Ishikawa (cell line): Measurements from ENCODE around the gene NUMB.

ENCODE experiments used
- CEBPB ChIP-seq: IDR thresholded peaks from 2 replicates; pipeline ENCODE4 v1.6.1; 2012
- CREB1 ChIP-seq: IDR thresholded peaks from 2 replicates; pipeline ENCODE4 v1.6.1; 2012; ENCODE audit warnings: low read depth
- EGR1 ChIP-seq: IDR thresholded peaks from 2 replicates; pipeline ENCODE4 v1.6.1; 2012
- NFIC ChIP-seq: IDR thresholded peaks from 2 replicates; pipeline ENCODE4 v1.6.1; 2012
- RAD21 ChIP-seq: IDR thresholded peaks from 2 replicates; pipeline ENCODE4 v1.6.1; 2012; ENCODE audit warnings: low read depth
- TAF1 ChIP-seq: IDR thresholded peaks from 2 replicates; pipeline ENCODE4 v1.6.1; 2012; ENCODE audit warnings: low read depth, mild to moderate bottlenecking
- TCF12 ChIP-seq: IDR thresholded peaks from 2 replicates; pipeline ENCODE4 v1.6.1; 2012; ENCODE audit warnings: low read depth
- USF1 ChIP-seq: IDR thresholded peaks from 2 replicates; pipeline ENCODE4 v1.6.1; 2012
- YY1 ChIP-seq: IDR thresholded peaks from 2 replicates; pipeline ENCODE4 v1.6.1; 2012; ENCODE audit warnings: low read depth
- ZBTB7A ChIP-seq: IDR thresholded peaks from 2 replicates; pipeline ENCODE4 v1.6.1; 2012; ENCODE audit warnings: low read depth
- TF ChIP-seq, protein P1 (sequence below): IDR thresholded peaks from 2 replicates; pipeline ENCODE4 v1.6.1; 2012; ENCODE audit warnings: low read depth, mild to moderate bottlenecking

DNA sequence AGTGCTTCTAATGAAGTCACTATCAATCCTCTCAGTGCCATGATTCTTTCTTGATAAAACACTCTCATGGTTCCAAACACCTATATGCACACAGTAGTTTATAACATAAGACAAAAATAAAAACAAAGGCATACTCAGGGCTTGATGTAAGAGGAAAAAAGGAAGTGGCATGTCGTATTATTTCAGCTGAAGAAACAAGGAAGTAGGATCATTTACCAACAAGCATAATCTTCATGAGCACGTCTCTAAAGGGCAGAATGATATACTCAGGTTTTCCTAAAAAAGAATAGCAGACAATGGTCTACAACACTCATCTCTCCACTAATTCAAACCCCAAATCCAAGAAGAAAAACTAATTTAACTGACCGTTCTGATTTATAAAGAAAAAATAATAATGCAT lies 33.9 kb downstream of the NUMB start:
- TF ChIP-seq, protein P1, sequence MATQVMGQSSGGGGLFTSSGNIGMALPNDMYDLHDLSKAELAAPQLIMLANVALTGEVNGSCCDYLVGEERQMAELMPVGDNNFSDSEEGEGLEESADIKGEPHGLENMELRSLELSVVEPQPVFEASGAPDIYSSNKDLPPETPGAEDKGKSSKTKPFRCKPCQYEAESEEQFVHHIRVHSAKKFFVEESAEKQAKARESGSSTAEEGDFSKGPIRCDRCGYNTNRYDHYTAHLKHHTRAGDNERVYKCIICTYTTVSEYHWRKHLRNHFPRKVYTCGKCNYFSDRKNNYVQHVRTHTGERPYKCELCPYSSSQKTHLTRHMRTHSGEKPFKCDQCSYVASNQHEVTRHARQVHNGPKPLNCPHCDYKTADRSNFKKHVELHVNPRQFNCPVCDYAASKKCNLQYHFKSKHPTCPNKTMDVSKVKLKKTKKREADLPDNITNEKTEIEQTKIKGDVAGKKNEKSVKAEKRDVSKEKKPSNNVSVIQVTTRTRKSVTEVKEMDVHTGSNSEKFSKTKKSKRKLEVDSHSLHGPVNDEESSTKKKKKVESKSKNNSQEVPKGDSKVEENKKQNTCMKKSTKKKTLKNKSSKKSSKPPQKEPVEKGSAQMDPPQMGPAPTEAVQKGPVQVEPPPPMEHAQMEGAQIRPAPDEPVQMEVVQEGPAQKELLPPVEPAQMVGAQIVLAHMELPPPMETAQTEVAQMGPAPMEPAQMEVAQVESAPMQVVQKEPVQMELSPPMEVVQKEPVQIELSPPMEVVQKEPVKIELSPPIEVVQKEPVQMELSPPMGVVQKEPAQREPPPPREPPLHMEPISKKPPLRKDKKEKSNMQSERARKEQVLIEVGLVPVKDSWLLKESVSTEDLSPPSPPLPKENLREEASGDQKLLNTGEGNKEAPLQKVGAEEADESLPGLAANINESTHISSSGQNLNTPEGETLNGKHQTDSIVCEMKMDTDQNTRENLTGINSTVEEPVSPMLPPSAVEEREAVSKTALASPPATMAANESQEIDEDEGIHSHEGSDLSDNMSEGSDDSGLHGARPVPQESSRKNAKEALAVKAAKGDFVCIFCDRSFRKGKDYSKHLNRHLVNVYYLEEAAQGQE: no peak
- TF ChIP-seq CREB1 (no peak), TCF12 (no peak), ZBTB7A (no peak), RAD21 (no peak), USF1 (no peak), CEBPB (no peak), TAF1 (no peak), YY1 (no peak), NFIC (no peak), EGR1 (no peak)
